ENCODE data around the gene AHI1. TPM values are rescaled to one million over a fixed set of nuclear protein-coding genes. Genes with fewer than 3 reads are reported as not detected.

AHI1 gene
- total RNA-seq, 1 donor from 2014 or later: 5.6 TPM

DNA sequence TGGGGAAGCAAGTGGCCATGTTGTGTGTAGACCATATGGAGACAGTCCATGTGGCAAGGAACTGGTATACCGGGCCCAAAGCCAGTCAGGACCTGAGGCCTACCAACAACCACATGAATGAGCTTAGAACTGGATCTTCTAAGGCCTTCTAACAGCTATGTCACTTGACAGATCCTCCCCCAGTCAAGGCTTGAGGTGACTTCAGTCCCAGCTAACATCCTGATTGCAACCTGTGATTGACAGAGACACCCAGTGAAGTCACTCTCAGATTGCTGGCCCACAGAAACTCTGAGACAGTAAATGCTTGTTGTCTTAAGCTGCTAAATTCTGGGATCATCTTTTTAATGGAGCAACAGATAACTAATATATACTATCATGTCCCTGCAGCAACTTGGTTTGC is 32.9 kb downstream of the AHI1 start:
- DNase-seq (ENCODE audit: low read depth in 2 of 2): no peak

DNA sequence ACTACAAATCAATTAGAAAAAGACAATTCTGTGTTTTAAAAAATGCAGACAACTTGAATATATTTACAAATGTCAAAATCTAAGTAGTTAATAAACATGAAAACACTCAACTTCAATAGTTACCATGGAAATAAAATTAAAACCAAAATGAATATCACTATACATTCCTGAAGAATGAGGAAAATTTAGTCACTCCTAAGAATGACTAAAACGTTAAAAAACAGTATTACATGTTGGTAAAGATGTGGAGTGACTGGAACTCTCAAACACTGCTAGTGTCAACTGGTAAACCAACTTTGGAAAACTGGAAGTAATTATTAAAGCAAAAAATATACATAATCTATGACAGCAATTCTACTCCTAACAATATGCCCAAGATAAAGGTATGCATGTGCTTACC is 36.3 kb downstream of the AHI1 start:
- DNase-seq (ENCODE audit: low read depth in 2 of 2): no peak

DNA sequence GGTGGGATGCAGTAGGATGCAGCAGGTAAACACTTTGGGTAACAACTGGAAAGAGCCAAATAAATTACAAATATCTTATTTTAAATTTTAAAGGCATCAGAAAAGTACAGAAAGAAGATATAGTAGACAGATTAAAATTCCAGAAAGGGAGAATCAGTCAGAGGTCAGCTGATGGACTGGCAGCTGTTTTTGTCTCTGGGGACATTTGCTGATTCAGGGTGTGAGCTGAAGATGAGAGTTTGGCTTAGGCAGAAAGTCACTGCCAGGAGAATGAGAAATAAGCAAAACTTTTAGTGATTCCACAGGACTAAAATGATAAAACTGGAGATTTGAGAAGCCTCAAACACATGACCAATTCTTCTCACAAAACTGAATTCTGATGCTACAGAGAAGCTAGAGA is 39.5 kb downstream of the AHI1 start:
- DNase-seq (ENCODE audit: low read depth in 2 of 2): no peak

DNA sequence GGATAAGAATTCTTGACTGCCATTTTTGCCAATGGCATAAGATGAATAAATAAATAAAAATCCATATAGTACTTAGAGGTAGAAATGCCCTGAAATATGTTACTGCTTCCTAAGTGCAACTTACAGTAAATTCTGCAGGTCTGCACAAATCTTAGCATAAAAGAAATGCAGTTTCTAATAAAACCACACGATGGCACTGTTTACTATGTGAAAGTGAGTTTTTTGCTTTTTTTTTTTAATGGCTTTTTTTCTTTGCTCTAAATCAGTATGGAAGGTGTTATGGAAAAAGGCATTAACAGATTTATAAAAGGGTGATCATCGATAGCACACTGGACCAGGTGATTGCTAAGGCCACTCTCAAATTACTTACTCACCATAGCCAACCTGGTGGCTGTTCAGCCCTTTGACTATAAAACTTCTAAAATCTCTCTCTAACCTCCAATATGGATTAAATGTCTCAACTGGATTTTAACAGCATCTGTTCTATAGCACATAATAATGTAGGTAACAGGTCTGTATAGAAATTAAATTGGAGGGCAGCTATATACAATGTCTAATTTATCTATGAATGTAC is 45.8 kb downstream of the AHI1 start:
- DNase-seq (ENCODE audit: low read depth in 2 of 2): peak; percentile 42 to 55

DNA sequence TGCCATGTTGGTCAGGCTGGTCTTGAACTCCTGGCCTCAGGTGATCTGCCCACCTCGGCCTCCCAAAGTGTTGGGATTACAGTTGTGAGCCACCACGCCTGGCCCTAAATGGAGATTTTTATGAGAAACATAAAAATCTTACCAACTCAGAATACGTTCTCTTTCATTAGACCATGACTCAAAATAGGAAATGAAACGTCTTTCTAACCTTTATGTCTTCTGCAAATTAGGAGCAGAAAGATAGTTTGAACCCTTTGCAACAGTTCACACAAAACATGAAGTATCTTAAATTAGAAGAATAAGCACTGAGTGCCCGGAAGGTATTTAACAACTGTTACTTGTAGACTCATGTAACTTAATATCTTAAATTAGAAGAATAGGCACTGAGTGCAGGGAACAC is 48.3 kb downstream of the AHI1 start:
- no peak for DNase-seq (ENCODE audit: low read depth in 2 of 2)

DNA sequence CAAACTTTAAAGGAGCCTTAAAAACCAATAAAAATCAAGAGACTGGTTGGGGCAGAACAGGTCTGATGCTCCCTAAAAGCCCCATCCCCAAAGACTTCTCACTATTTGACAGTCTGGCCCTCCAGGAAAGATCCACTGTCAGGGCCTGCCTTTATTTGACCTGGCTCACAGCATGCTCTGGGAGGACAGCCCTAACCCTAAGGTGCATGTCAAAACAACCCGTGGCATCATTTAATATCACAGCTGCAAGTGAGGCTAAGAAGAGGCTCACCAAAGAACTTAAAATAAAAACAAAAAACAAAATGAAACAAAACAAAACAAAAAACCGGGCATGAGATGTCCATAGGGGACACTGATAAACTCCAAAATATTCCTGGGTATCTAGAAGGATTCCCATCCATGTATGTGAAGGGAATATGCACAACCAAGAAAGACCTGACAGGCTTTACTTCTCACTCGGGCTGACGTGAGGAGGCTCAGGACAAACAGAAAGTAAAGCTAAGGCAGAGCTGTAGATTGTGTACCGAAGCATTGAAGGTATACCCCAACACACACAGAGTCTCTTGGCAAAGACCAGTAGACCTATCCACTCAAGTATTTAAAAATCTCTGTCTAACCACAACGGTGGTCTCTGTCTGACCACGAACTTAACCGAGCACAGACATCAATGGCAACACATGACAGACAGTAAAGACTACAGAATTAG is 57.3 kb downstream of the AHI1 start:
- DNase-seq (ENCODE audit: low read depth in 2 of 2): no peak

DNA sequence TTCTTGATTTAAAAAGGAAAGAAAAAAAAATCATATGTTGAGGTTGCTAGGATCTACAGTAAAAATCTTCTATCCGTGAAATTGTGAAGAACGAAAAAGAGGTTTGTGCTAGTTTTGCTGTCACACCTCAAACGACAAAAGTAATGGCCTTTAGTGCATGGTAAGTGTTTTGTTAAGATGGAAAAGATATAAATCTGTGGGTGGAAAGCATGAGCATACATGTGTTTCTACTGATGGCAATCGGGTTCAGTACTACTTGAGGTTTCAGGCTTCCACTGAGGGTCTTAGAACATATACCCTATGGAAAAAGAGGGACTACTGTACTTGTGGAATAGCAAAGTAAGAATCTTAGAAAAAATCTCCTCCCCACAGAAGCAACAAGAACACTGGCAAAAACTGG is 58.0 kb downstream of the AHI1 start:
- no peak for DNase-seq (ENCODE audit: low read depth in 2 of 2)

DNA sequence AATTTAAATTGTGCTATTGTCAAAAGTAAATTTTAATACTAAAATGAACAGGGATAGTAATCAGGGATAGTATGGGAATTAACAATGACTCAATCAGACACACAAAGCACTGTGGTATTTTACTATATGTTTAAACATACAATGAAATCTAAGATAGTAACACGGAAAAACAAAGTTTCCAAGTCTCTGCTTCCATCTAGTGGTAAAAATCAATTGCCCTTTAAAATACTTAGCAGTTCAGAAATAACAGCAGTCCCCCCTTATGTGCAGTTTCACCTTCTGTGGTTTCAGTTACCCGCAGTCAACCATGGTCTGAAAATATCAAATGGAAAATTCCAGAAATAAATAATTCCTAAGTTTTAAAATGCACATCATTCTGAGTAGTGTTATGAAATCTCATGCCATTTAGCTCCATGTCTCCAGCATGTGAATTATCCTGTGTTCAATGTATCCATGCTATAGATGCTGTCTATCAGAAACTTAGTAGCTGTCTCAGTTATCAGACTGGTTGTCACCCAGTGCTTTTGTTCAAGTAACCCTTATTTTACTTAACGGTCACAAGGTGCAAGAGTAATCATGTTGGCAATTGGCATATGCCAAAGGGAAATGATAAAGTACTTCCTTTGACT is 58.5 kb downstream of the AHI1 start:
- peak in 1 of 2 donors; percentile 34 for DNase-seq (ENCODE audit: low read depth in 2 of 2)

DNA sequence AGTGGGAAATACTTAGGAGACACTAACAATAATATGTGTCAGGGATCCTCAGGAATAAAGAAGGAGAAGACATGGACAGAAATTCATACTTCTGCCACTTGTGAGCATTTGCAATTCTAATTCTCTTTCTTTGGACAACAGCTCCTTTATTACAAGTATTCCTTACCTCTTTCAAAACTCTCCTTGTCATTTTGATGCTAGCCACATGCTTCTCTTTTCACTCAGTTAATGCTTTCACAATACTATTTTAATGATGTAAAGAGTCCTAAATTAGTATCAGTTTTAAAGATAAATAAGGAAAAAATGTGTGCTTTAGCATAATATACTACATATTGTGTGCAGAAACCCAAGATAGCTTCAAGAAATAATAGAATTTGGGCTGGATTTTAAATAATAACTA is 62.5 kb downstream of the AHI1 start:
- DNase-seq (ENCODE audit: low read depth in 2 of 2): no peak

DNA sequence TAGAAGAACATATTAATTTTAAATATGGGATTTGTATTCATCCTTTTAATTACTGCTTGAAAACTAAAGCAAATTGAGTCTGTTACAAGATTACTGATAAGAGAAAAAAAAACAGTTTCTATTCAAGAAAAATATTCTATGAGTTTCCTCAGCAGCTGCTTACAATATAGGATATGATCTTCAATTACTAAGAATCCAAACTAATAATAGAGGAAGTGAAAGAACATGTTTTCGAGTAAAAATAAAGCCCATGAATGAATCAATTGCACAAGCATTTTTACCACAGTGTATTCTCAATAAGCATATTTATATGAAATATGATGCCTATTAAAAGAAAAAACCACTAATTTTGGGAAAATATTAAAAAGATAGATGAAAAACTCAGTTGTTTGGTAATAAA is 63.4 kb downstream of the AHI1 start:
- DNase-seq (ENCODE audit: low read depth in 2 of 2): no peak

DNA sequence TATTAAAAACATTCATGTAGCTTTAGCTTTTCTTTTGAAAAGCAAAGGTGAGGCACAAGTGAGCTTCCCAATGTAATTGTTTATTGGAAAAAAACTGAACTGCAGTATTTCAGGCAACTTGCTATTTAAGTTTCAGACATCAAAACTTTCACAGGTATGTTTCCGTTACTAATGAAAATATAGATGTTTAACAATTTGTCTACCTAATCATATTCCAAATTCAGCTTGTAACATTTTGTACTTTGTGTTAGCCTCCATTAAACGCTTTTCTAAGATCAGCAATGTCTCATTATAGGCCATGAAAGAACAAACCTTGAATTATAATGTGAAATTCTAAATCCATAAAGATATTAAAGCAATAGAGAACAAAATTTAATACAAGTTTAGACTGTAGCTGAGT is 69.5 kb downstream of the AHI1 start:
- no peak for DNase-seq (ENCODE audit: low read depth in 2 of 2)

DNA sequence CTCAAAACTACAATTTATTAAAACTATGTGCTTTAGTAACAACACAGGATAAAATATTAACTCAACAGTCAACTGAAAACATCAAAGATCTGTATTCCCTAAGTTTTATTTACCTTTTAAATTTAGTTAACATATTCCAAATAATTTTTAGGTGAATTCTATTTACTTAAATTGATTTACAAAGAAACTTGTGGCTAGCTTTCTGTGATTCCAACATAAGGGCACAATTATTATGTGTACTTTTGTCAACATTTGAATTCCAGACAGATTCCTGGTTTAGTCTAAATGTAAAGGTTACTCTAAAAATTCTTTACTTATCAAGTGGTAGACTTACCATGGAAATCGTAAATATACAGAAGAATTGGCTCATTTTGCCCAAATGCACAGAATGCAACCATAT is 70.7 kb downstream of the AHI1 start:
- DNase-seq (ENCODE audit: low read depth in 2 of 2): no peak

DNA sequence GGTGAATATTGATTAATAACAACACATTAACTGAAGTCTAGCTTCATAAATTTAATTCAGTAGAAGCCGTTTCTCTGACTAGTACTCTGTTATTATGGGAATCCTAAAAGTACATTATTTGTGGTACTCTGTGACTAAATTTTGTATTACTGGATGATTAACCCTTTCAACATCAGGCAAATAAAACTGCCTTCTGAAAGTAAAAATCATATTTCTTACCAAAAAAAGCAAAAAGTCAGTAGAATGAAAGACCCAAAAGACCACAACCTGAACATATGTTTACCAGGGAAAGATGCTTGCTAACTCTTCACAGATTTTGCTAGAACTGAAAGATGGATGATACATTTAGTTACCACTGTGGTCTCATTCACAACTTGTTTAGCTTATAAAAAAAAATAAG is 73.2 kb downstream of the AHI1 start:
- DNase-seq (ENCODE audit: low read depth in 2 of 2): no peak

DNA sequence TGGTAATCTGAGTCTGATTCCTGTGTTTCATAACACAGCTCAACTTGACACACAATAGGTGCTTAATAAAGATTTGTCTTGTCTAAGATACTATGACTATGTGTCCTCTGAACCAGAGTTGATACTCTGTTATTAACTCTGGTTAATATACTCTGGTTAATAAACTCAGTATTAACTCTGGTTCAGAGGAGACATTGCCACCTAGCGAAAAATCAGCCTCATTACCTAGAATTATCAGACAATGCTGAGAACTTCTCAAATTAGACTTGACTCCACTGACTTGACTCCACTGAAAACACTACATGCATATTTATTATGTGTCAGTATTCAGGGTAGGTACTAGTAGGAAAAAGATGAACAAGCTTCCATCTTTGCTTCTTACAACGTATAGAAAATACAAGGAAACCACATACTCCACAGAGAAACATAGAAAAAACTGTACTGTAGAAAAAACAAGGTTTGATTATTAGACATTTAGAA is 73.9 kb downstream of the AHI1 start:
- DNase-seq (ENCODE audit: low read depth in 2 of 2): peak; percentile 21 to 50

DNA sequence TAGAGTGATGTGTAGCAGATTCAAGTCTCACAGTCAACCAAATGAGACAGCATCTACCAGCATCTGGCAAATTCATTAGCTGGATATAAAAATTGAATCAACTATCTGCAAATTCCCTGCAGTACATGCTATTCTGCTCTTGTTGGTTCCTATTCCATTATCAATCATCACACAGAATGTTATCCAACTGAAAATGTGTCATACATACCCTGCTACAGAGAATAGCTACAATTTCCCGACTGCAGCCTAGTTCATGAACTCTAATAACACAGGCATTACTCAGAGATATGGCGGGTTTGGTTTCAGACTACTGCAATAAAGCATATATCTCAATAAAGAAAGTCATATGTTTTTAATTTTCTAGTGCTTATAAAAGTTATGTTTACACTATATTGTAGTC is 78.4 kb downstream of the AHI1 start:
- no peak for DNase-seq (ENCODE audit: low read depth in 2 of 2)

DNA sequence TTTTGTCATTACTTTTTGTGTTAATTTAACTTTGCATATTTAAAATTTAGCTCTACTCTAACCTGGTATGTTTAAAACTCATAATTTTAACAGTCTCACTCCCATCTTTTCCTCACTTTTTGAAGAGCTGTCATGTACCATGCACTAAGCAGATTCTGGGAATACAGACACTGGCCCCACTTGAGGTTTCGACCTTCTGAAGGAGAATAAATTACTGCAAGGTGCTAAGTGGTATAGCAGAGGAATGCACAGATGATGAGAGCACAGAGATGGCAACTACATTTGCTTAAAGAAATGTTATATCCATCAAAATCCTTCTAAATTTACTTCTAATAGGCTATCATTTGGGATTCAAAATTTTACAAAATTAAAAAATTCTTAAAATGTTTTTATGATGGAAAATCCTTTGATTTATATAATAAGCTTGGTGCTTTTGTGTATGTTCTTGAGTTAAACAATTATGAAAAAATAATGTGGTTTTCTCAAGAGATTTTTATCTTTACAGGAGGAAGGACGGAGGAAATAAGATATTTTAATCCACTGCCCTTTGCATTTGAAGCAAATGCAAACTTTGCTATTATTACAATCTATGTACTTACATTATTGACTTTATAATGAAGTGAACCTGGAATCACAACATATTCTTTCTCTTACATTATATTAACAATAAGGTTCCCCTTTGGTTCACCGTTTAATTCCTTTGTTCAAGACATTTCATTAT is 79.3 kb downstream of the AHI1 start:
- DNase-seq (ENCODE audit: low read depth in 2 of 2): no peak

DNA sequence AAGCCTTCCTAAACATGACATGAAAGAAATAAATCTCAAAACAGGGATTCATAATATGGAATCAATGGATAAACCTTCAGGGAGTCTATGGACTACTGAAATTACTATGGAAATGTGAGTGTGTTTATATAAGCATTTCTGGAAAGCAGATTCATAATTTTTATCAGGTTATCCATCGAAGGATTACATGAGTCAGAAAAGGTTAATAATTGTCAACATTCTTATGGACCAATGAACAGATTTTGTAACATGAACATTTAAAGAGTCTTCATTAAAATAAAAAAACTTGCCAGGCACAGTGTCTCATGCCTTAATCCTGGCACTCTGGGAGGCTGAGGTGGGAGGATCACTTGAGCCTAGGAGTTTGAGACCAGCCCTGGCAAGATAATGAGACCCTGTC is 84.8 kb downstream of the AHI1 start:
- DNase-seq (ENCODE audit: low read depth in 2 of 2): no peak

DNA sequence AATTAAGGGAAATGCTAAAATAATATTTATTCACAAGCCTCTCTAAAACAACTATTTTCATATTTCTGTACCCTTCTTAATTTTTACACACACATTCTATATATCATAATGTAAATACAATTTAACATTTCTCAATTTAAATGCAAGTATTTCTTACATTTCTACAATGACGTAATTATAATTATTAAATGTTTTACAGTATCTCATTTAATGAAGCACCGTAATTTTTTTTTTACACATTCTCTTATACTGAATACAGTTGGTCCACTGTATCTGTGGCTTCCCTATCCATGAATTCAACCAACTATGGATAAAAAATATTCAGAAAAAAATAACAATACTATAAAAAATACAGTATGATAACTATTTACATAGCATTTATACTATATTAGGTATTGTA is 85.7 kb downstream of the AHI1 start:
- no peak for DNase-seq (ENCODE audit: low read depth in 2 of 2)

DNA sequence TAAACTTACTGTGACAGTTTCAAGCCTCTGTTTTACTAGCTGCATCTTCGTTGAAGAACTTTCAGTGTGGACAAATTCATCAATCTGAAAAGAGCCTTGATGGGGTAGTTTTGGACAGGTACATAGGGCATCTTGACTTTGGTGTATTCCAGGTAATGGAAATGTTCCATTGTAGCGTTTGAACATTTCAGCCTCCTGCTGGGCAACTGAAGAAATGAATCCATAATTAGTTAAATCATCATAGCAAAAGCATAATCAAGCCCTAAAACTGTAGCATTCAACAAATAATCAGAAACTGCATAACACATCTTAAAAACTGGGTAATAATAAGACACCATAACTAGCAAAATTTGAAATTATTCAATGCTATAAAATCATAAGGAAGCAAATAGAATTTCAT is 86.2 kb downstream of the AHI1 start:
- DNase-seq (ENCODE audit: low read depth in 2 of 2): no peak

DNA sequence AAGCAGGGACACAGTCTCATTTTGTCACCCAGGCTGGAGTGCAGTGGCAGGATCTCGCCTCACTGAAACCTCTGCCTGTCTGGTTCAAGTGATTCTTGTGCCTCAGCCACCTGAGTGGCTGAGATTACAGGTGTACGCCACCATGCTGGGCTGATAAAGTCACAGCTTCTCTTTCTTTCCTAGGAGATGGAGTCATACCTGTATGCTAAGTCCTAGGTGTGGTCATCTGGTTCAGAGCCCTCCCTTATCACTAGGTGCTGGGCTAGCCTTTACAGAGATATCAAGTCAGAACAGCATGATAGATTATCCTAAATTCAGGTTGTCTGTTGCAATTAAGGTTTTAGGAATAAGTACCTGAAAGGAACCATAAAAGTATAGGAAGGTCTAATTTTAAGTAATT is 86.7 kb downstream of the AHI1 start:
- no peak for DNase-seq (ENCODE audit: low read depth in 2 of 2)

DNA sequence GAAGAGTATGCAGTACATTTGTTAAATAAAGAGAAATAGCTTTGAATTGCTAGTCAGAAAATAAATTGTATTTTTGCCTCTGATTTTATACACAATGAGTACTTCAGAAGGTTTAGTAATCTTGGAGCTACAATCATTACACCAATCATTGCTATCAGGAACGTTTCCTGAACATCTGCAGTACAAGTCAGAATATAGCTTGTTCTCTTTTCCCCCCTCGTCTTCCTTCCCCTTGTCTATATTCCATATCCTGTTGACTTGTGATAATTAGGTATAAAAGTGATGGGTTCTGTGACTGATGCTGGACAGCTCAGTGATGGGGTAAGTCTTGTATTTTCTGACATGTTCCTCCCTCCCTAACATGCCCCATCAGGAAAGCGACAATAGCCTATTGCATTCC is 94.0 kb downstream of the AHI1 start:
- peak in 1 of 2 donors; percentile 35 for DNase-seq (ENCODE audit: low read depth in 2 of 2)

DNA sequence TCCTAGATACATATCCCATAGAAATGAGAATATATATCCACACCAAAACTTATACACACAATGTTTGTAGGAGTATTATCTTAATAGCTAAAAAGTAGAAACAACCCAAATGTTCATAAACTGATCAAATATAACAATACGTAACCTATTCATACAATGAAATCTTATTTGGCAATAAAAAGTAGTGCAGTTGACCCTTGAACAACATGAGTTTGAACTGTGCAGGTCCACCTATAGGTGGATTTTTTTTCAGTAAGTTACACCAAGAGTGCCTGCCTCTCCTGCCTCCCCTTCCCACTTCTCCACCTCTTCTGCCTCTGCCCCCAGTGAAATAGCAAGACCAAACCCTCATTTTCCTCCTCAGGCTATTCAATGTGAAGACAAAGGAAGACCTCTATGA is 95.2 kb downstream of the AHI1 start:
- no peak for DNase-seq (ENCODE audit: low read depth in 2 of 2)
